Colonic mucosa (tissue), 4 donors: ENCODE measurements around the gene NFIA. TPM values are rescaled to one million over a fixed set of nuclear protein-coding genes. Genes with fewer than 3 reads are reported as not detected.

Source experiments
- DNase-seq: peaks from one replicate; pipeline ENCODE4 v3.0.0-alpha.2; 2020
- H3K27ac ChIP-seq: fragments of 200-600 bp; one replicate; pipeline ENCODE4 v1.8.0; 2021
- H3K27me3 ChIP-seq: fragments of 200-600 bp; one replicate; pipeline ENCODE4 v1.8.0; 2021
- H3K36me3 ChIP-seq: fragments of 200-600 bp; one replicate; pipeline ENCODE4 v1.8.0; 2021
- H3K4me1 ChIP-seq: fragments of 200-600 bp; one replicate; pipeline ENCODE4 v1.8.0; 2021; ENCODE audit warnings: mild to moderate bottlenecking
- H3K4me3 ChIP-seq: fragments of 200-600 bp; one replicate; pipeline ENCODE4 v1.8.0; 2021
- H3K9ac ChIP-seq, 2 donors: one replicate each; pipeline ENCODE4 v1.7.0; 2013; ENCODE audit warnings: control low read depth in 2 of 2, low read depth in 2 of 2, low read length in 2 of 2
- H3K9me3 ChIP-seq: fragments of 200-600 bp; one replicate; pipeline ENCODE4 v1.8.0; 2021
- CTCF ChIP-seq: fragments of 200-600 bp; IDR thresholded peaks from one replicate; pipeline ENCODE4 v1.8.0; 2022; ENCODE audit warnings: antibody characterized with exemption, mild to moderate bottlenecking
- intact Hi-C: fragments of 100-400 bp; cut with DNase I; formaldehyde crosslinking; loops from one replicate; pipeline ENCODE4 v1.14.1; 2022
- total RNA-seq, 2 donors: library from RNA; stranded (reverse); fragmentation: NEBNext Ultra II Directional in 1 of 2; extraction: Animal tissue kit (Norgen Biotek cat#: 25700) in 1 of 2; gene quantifications; one replicate each; pipeline ENCODE4 v1.2.1, GENCODE V29; 2021
- donor health status: healthy.
- donor health status: DM: no; HTN: no; CAD: no.
- donor health status: DM: no; HTN: no; CAD: no.

Gene NFIA
- total RNA-seq, 2 donors from 2014 or later = 36.0 to 44.2 TPM

DNA sequence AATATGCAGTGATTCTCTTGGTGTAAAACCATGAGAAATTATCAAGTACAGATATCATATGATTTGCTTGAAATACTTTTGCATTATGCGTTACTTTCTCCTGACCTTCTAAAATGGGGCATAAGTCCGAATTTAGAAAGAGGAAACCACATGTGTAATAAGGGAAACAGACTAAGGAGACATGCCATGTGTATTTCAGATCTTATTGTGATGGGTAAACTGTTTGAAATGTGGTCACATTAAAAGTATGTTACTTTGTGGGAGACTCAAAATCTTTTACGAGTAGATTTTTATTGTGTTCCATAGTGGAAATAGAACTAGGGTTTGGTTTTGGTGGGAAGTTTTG, 173.0 kb downstream of the NFIA start:
- Histone ChIP-seq H3K4me1 (peaks cover 7% of the 10 kb centered on the region), H3K27me3 (no peaks in the 10 kb centered on the region), H3K36me3 (no peaks in the 10 kb centered on the region), H3K27ac (peak overlapping the region; percentile 49), H3K9ac (no peak overlapping the region), H3K9me3 (no peaks in the 10 kb centered on the region), H3K4me3 (no peak overlapping the region)
- DNase-seq = no peak
- TF ChIP-seq CTCF = no peak
- intact Hi-C loops = no loop called here

GRCh38 chr1:61259379-61260148, 177.2 kb downstream of the NFIA start:
- H3K9ac ChIP-seq = no peak overlapping the region
- DNase-seq = no peak
- intact Hi-C loops = no loop called here
- no peak overlapping the region for H3K27ac ChIP-seq
- H3K27me3 ChIP-seq = no peaks in the 10 kb centered on the region
- no peak overlapping the region for H3K4me3 ChIP-seq
- TF ChIP-seq CTCF = no peak
- H3K36me3 ChIP-seq = no peaks in the 10 kb centered on the region
- peaks cover 3% of the 10 kb centered on the region for H3K4me1 ChIP-seq
- no peaks in the 10 kb centered on the region for H3K9me3 ChIP-seq

DNA sequence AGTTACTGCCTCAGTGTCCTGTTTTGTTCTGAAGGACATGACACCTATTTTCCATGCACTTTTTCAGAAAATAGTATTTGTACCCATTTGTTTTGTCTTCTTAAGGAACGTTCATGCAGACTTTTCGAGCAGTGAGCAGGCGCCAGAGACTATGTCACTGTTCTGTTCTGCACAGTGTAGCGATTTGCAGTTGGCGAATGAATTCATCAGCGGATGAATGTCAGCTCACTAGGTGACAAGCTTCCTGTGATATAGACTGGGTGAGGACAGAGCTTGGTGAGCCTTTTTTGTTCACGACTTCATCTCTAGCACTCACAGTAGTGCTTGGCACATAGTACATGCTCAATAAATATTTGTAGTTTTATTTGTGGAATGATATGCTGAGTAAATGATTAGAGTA, 177.8 kb downstream of the NFIA start:
- intact Hi-C loops = no loop called here
- no peak for TF ChIP-seq CTCF
- DNase-seq = no peak
- Histone ChIP-seq H3K27ac (no peak overlapping the region), H3K27me3 (no peaks in the 10 kb centered on the region), H3K4me3 (no peak overlapping the region), H3K36me3 (no peaks in the 10 kb centered on the region), H3K9me3 (no peaks in the 10 kb centered on the region), H3K4me1 (peaks cover 1% of the 10 kb centered on the region), H3K9ac (no peak overlapping the region)

GRCh38 chr1:61261595-61261994, 179.2 kb downstream of the NFIA start:
- Histone ChIP-seq H3K27me3 (no peaks in the 10 kb centered on the region), H3K4me3 (no peak overlapping the region), H3K4me1 (no peaks in the 10 kb centered on the region), H3K9me3 (no peaks in the 10 kb centered on the region), H3K36me3 (no peaks in the 10 kb centered on the region), H3K27ac (no peak overlapping the region), H3K9ac (no peak overlapping the region)
- intact Hi-C loops = no loop called here
- no peak for DNase-seq
- TF ChIP-seq CTCF = no peak

- no peaks in the 10 kb centered on the region for H3K4me1 ChIP-seq
- TF ChIP-seq CTCF = no peak
- no peak for DNase-seq
- H3K4me3 ChIP-seq = no peak overlapping the region
- H3K9me3 ChIP-seq = no peaks in the 10 kb centered on the region
- no peaks in the 10 kb centered on the region for H3K36me3 ChIP-seq
- no peak overlapping the region for H3K27ac ChIP-seq
- no peaks in the 10 kb centered on the region for H3K27me3 ChIP-seq
- intact Hi-C loops = no loop called here
- no peak overlapping the region for H3K9ac ChIP-seq
These were observed 181.8 kb downstream of the NFIA start for GRCh38 chr1:61263905-61264824.
